IMR-90 (cell line): Measurements from ENCODE around the gene MIER2.

Experiments used
- CEBPB ChIP-seq: IDR thresholded peaks from 2 replicates; pipeline ENCODE4 v1.6.1; 2012; ENCODE audit warnings: low read depth, low read length, improper control_type of control experiment
- CHD1 ChIP-seq: IDR thresholded peaks from 2 replicates; pipeline ENCODE4 v1.6.1; 2012; ENCODE audit warnings: low read depth, low read length, improper control_type of control experiment
- CTCF ChIP-seq: conservative IDR thresholded peaks from 2 replicates; pipeline ENCODE4 v1.5.1; 2012; ENCODE audit warnings: mild to moderate bottlenecking, low read depth, low read length, improper control_type of control experiment
- ELK1 ChIP-seq: fragments of 150-350 bp; IDR thresholded peaks from 2 replicates; pipeline ENCODE4 v1.6.1; 2016; ENCODE audit warnings: low read depth, mild to moderate bottlenecking, low read length, moderate library complexity, borderline replicate concordance
- FOS ChIP-seq: fragments of 150-350 bp; IDR thresholded peaks from 2 replicates; pipeline ENCODE4 v1.6.1; 2016; ENCODE audit warnings: low read depth, low read length
- MAFK ChIP-seq: IDR thresholded peaks from 2 replicates; pipeline ENCODE4 v1.6.1; 2012; ENCODE audit warnings: low read depth, low read length, improper control_type of control experiment
- MAZ ChIP-seq: IDR thresholded peaks from 2 replicates; pipeline ENCODE4 v1.6.1; 2012; ENCODE audit warnings: low read depth, mild to moderate bottlenecking, low read length, improper control_type of control experiment, moderate library complexity, borderline replicate concordance
- MXI1 ChIP-seq: IDR thresholded peaks from 2 replicates; pipeline ENCODE4 v1.6.1; 2012; ENCODE audit warnings: low read depth, mild to moderate bottlenecking, low read length, moderate library complexity, borderline replicate concordance
- POLR2A ChIP-seq: IDR thresholded peaks from 2 replicates; pipeline ENCODE4 v1.6.1; 2012; ENCODE audit warnings: mild to moderate bottlenecking, low read depth, low read length
- RAD21 ChIP-seq: IDR thresholded peaks from 2 replicates; pipeline ENCODE4 v1.6.1; 2012; ENCODE audit warnings: low read length, improper control_type of control experiment
- RCOR1 ChIP-seq: IDR thresholded peaks from 2 replicates; pipeline ENCODE4 v1.6.1; 2012; ENCODE audit warnings: mild to moderate bottlenecking, low read length, improper control_type of control experiment; ENCODE audit not compliant: insufficient replicate concordance
- RFX5 ChIP-seq: IDR thresholded peaks from 2 replicates; pipeline ENCODE4 v1.8.0; 2012; ENCODE audit warnings: low read depth, mild to moderate bottlenecking, low read length, moderate library complexity
- SMC3 ChIP-seq: fragments of 150-350 bp; IDR thresholded peaks from 2 replicates; pipeline ENCODE4 v1.6.1; 2016; ENCODE audit warnings: low read depth, mild to moderate bottlenecking, antibody characterized with exemption, low read length, moderate library complexity
- USF2 ChIP-seq: fragments of 150-350 bp; IDR thresholded peaks from 2 replicates; pipeline ENCODE4 v1.6.1; 2017; ENCODE audit warnings: mild to moderate bottlenecking, antibody characterized with exemption, low read length, low read depth

GRCh38 chr19:290372-291005 is 54.1 kb downstream of the MIER2 start:
- TF ChIP-seq CHD1 = no peak
- no peak for TF ChIP-seq FOS
- TF ChIP-seq CTCF = no peak
- no peak for TF ChIP-seq RFX5
- no peak for TF ChIP-seq MAZ
- no peak for TF ChIP-seq RCOR1
- no peak for TF ChIP-seq ELK1
- no peak for TF ChIP-seq POLR2A
- no peak for TF ChIP-seq RAD21
- no peak for TF ChIP-seq CEBPB
- no peak for TF ChIP-seq MXI1
- TF ChIP-seq SMC3 = no peak
- no peak for TF ChIP-seq MAFK
- no peak for TF ChIP-seq USF2
